ENCODE data around the gene ERBB4.

Gene ERBB4

DNA sequence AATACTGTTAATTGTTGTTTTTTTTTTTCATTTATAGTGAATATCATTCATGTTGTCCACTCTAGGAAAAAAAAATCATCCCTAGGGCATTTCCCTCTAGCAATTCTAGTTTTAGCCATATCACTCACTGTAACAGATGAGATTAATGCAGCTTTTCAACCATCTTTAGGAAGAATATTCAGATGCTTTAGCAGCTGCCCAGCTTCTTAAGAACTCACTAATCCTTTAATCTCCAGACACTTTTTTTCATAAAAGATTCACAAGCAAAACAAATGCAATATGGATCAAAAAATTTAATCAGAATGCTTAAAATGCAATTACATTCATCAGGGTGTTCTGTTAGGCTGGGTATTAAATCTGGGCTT is 692.6 kb downstream of the ERBB4 start:
- TF ChIP-seq, protein P1, sequence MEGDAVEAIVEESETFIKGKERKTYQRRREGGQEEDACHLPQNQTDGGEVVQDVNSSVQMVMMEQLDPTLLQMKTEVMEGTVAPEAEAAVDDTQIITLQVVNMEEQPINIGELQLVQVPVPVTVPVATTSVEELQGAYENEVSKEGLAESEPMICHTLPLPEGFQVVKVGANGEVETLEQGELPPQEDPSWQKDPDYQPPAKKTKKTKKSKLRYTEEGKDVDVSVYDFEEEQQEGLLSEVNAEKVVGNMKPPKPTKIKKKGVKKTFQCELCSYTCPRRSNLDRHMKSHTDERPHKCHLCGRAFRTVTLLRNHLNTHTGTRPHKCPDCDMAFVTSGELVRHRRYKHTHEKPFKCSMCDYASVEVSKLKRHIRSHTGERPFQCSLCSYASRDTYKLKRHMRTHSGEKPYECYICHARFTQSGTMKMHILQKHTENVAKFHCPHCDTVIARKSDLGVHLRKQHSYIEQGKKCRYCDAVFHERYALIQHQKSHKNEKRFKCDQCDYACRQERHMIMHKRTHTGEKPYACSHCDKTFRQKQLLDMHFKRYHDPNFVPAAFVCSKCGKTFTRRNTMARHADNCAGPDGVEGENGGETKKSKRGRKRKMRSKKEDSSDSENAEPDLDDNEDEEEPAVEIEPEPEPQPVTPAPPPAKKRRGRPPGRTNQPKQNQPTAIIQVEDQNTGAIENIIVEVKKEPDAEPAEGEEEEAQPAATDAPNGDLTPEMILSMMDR (IDR thresholded peaks at IDR 0.05): no peak

DNA sequence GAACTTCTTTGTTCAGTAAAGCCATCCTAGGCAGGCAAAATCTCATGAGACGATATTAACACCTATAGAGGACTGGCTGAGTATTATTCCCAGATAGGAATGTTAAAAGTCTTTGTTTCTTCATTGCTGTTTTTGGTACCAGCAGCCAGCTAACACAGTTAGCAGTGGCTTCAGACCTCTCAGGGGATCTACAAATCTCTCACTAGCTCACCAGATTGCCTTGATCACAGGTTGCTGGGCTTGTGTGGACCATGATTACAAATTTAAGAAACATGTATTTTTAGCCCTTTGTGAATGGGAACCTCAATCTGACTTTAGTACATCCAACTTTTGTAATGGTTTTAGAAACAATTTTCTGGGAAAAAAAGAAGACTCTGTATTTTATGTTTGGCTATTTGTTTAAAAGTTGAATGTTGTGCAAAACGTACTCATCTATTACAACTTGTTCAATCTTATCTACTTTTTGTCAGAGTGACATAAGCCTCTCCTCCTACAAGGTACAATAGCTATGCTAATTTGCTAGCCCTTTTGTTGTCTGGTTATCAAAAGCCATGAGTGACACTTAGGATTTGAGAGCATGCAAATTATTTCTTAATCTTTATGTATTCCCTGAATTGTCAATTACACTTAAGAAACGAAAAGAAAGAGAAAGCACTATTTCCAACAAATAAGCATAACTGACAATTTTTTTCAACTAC is 693.1 kb downstream of the ERBB4 start:
- TF ChIP-seq, protein P1 (IDR thresholded peaks at IDR 0.05): no peak

DNA sequence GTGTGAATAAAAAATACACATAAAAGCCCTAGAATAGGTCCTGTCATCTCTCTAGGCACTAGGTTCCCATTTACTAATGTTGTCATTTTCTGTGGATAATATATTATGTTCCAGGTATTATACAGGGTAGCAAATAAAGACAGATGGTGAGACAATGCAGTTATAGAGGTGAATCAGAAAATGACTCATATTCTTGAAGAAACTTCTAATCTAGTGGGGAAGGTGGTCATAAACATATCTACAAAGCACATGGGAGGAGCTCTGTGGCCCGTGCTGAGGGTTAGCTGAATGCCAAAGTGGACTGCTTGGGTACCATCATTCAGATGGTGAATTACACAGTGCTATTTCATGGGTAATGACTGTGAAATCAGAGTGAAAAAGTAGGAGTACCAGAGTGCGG is 700.9 kb downstream of the ERBB4 start:
- TF ChIP-seq, protein P1 (IDR thresholded peaks at IDR 0.05): no peak

DNA sequence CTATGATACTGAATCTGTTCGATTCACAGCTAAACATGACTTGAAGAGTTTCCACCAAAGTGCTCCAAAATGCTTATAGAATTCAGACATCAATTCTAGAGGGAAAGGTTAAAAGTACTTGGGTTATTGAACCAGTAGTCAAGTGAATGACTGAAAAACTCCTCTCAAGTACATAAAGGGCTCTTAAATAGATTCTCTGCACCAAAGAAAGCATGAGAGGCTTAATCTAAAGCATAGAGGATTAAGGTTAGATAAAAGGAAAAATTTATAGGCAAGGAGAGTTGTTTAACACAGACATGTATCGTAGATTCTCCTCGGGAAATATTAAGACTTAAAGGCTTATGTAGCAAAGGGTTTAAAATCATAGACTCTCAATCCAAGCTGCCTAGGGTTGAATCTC is 701.4 kb downstream of the ERBB4 start:
- TF ChIP-seq, protein P1 (IDR thresholded peaks at IDR 0.05): no peak

DNA sequence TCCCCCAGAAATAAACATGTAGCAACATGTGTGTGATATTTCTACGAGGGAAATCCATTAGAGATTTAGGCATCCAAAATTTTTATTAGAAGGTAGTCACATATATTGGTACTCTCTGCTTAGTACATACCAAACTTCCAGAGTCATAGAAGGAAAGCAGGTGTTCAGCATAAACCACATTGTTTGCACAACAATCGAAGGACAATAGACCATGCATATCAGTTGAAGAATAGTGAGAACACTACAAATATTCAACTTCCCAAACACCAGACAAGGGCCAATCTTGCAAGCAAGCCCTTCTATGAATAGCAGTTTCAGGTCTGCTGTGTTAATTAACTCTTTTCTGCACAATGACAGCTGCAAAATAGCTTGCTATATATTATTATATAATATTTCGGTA is 702.2 kb downstream of the ERBB4 start:
- TF ChIP-seq, protein P1 (IDR thresholded peaks at IDR 0.05): no peak

DNA sequence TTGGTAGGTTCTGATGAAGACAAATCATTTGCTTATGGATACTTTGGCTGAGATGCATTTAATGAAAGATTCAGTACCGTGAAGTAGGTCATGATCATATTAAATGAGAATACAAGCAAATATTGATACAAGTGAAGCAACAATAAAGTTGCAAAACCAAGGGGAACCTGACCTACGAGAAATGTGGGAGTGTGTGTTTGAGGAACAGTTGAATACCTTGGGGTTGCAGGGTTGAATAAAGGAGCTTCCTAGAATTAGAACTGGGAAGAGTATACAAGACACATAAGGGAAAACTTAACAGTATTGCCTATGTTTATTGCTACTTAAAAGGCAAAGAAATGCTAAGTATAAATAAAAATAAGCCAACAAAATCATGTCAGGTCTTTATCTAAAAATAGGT is 702.9 kb downstream of the ERBB4 start:
- TF ChIP-seq, protein P1 (IDR thresholded peaks at IDR 0.05): no peak

DNA sequence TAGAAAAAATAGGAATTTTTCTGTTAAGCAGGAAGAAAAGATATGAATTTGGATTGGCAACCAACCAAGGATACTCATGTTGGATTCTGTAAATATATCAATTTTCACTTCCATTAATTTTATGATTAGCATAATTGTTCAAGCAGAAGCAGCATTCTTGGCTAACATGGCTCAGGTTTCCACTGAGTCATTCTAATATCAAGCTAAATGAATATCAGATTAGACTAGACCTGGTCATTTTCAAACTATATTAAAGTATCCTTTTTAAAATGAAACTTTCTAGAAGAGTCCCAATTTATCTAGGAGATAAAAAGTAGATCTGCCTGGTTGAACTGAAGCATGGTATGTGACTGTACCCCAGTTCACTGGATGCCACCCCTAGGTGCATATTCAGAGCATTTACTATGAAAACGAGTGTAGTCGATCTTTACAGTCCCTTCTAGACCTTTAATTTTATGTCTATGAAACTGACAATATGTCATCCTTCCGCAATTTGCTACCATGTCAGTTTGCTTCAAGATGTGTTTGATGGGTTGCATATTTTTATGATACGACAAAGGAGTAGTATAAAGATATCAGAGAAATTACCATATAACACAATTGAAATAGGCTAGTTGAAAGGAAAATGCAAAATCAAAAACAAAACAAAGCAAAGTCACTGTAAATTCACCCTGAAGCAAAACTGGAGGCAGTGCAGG is 704.9 kb downstream of the ERBB4 start:
- TF ChIP-seq, protein P1 (IDR thresholded peaks at IDR 0.05): no peak
